LoVo (cell line): Measurements from ENCODE around the gene TBC1D1.
"Not testable (repeated sequence)": the region's sequence is repeated elsewhere in the genome, so short reads cannot be mapped to it uniquely, and the experiment has no call there.

Experiments
- DNase-seq: peaks from one replicate; pipeline ENCODE4 v3.0.0-alpha.2; 2016; ENCODE audit warnings: low spot score

TBC1D1 gene

GRCh38 chr4:37966044-37966443 lies 75.2 kb downstream of the TBC1D1 start:
- DNase-seq, result no peak

- no peak for DNase-seq
Observed at GRCh38 chr4:37967736-37968135, 76.9 kb downstream of the TBC1D1 start.

- DNase-seq, result no peak
Observed at GRCh38 chr4:37968747-37969146, 77.9 kb downstream of the TBC1D1 start.

- no peak for DNase-seq
Observed at GRCh38 chr4:37970702-37971101, 79.8 kb downstream of the TBC1D1 start.

GRCh38 chr4:37971202-37971601 lies 80.3 kb downstream of the TBC1D1 start:
- DNase-seq, result no peak

- DNase-seq, result no peak
Observed at GRCh38 chr4:37973441-37973840, 82.6 kb downstream of the TBC1D1 start.

GRCh38 chr4:37975321-37975822 lies 84.5 kb downstream of the TBC1D1 start:
- DNase-seq, result not testable (repeated sequence)

GRCh38 chr4:37976507-37976906 lies 85.6 kb downstream of the TBC1D1 start:
- DNase-seq, result peak; percentile 51

- peak; percentile 72 for DNase-seq
Observed at GRCh38 chr4:37976991-37977470, 86.1 kb downstream of the TBC1D1 start.

- peak; percentile 60 for DNase-seq
Observed at GRCh38 chr4:37977471-37978247, 86.8 kb downstream of the TBC1D1 start.

GRCh38 chr4:37978248-37978924 lies 87.5 kb downstream of the TBC1D1 start:
- peak; percentile 19 for DNase-seq

- DNase-seq, result no peak
Observed at GRCh38 chr4:37980246-37980645, 89.4 kb downstream of the TBC1D1 start.

GRCh38 chr4:37981425-37981824 lies 90.5 kb downstream of the TBC1D1 start:
- DNase-seq, result no peak

- no peak for DNase-seq
Observed at GRCh38 chr4:37981844-37982720, 91.2 kb downstream of the TBC1D1 start.

GRCh38 chr4:37982736-37983135 lies 91.9 kb downstream of the TBC1D1 start:
- no peak for DNase-seq

- no peak for DNase-seq
Observed at GRCh38 chr4:37983951-37984350, 93.1 kb downstream of the TBC1D1 start.

GRCh38 chr4:37985730-37986275 lies 94.9 kb downstream of the TBC1D1 start:
- no peak for DNase-seq

- no peak for DNase-seq
Observed at GRCh38 chr4:37988670-37989069, 97.8 kb downstream of the TBC1D1 start.

GRCh38 chr4:37989398-37990260 lies 98.7 kb downstream of the TBC1D1 start:
- DNase-seq, result no peak

GRCh38 chr4:37990731-37991245 lies 99.9 kb downstream of the TBC1D1 start:
- no peak for DNase-seq
